ENCODE results near the gene RPL10A. TPM values are rescaled to one million over a fixed set of nuclear protein-coding genes. Genes with fewer than 3 reads are reported as not detected.
A peak's percentile ranks its signal among the peaks of the same experiment; 100 is the strongest.

Gene RPL10A
- polyA plus RNA-seq, 1 of the 3 experiments (the other 2 are of a cell fraction), result 3,548 TPM

DNA sequence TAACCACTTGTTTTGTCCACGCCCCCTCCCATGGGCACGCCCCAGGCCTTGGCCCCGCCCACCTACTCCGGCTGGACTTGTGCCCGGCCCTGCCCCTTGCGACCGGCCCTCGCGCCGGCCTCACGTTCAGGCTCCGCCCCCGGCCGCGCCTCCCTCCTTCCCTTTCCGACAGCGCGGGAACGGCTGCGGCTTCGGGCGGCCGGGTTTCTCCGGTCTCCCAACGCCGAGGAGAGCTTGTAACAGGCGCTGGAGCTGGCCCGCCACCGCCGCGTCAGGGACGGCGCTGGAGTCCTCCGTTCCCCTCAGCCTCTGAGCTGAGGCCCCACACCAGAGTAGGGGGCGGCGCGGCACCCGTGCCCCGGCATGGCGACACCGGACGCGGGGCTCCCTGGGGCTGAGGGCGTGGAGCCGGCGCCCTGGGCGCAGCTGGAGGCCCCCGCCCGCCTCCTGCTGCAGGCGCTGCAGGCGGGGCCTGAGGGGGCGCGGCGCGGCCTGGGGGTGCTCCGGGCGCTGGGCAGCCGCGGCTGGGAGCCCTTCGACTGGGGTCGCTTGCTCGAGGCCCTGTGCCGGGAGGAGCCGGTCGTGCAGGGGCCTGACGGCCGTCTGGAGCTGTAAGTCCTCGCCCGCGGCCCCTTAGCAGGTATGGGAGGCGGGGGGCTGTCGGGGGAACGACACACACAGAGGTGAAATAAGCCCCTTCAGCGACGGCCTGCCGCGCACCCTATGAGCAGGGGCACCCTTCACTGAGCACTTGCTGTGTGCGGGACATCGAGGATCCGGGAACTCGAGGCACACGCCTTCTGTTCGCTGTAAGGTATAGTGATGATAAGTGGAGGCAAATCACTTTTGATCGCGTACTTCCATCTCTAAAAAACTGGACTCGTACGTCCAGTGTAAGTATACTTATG lies 15.8 kb upstream of the RPL10A start, which contains the start of gene FANCE:
Gene FANCE, plus strand, starts transcription at position 156 of the 908 bp plus-strand sequence. Its CDS starts 208 bp downstream, at position 364.
- Histone ChIP-seq H2AFZ (ENCODE audit: low read depth) (peak within 1 kb of the TSS; percentile 61; the same call in 1 of the 2 replicates), H3K27me3 (ENCODE audit: insufficient read depth) (no peaks in the 10 kb centered on the region), H3K4me3 (ENCODE audit: low read depth in 2 of 2, low read length in 1 of 2) (peak within 1 kb of the TSS; percentile 64 to 70), H3K4me1 (ENCODE audit: control insufficient read depth in 1 of 2, insufficient read depth in 2 of 2, low read depth in 1 of 2, low read length in 1 of 2) (peaks cover 0 to 17% of the 10 kb centered on the region in 2 experiments; a peak in 2 of 4 replicates), H3K9ac (peak within 1 kb of the TSS; percentile 63; the same call in 1 of the 2 replicates), H3K36me3 (replicated peaks in 1 of 2; ENCODE audit: control insufficient read depth in 1 of 2, insufficient read depth in 2 of 2, low read length in 1 of 2) (peaks cover 0 to 3% of the 10 kb centered on the region in 2 experiments), H4K20me1 (ENCODE audit: insufficient read depth) (no peaks in the 10 kb centered on the region), H3K9me3 (no peaks in the 10 kb centered on the region), H3K27ac (ENCODE audit: low read depth in 2 of 2, low read length in 1 of 2) (no peak within 1 kb of the TSS; a peak in 1 of 4 replicates), H3K4me2 (peak within 1 kb of the TSS; percentile 90), H3K79me2 (ENCODE audit: insufficient read depth) (peaks cover 4% of the 10 kb centered on the region; the same call in 1 of the 2 replicates), H3F3A (replicated peaks; ENCODE audit: insufficient read depth) (no peaks in the 10 kb centered on the region), H3K9me2 (no peaks in the 10 kb centered on the region)
- CTCF ChIA-PET, result interaction anchor here (0.9 to 9.0 kb wide), 8 partner anchors 14 to 284 kb away, joined by 3 to 186 read pairs (median 4); partner anchors contain the start of genes ARMC12, PPARD and RPL10A
- WGBS (ENCODE audit: low lambda C conversion rate), result 4% methylated on average over 39 of the region's 87 CpGs
- peak; percentile 48; the same call in 1 of the 2 replicates for TF ChIP-seq NFIC (IDR thresholded peaks at IDR 0.05; ENCODE audit: borderline replicate concordance)
- TF ChIP-seq TAF1 (IDR thresholded peaks at IDR 0.05; ENCODE audit: borderline replicate concordance, low read depth, low read length), result peak; percentile 31; the same call in 1 of the 2 replicates
- no peak for TF ChIP-seq POLR2AphosphoS5 (IDR thresholded peaks at IDR 0.05; ENCODE audit: low read depth, low read length)
- TF ChIP-seq MXI1 (IDR thresholded peaks at IDR 0.05; ENCODE audit: low read depth, low read length), result peak; percentile 75
- TF ChIP-seq GATA2 (CRISPR knock-in tag; IDR thresholded peaks at IDR 0.05), result no peak
- TF ChIP-seq SIN3A (IDR thresholded peaks at IDR 0.05; ENCODE audit: borderline replicate concordance, low read depth, low read length), result peak; percentile 42; the same call in 1 of the 2 replicates
- peak; percentile 42; the same call in 1 of the 2 replicates for TF ChIP-seq MAX (IDR thresholded peaks at IDR 0.05; ENCODE audit: low read depth)
- TF ChIP-seq RCOR1 (IDR thresholded peaks at IDR 0.05; ENCODE audit: low read length), result no peak
- TF ChIP-seq FOSL2 (IDR thresholded peaks at IDR 0.05; ENCODE audit: borderline replicate concordance, low read depth), result no peak
- TF ChIP-seq ELF1 (IDR thresholded peaks at IDR 0.05), result no peak
- no peak for TF ChIP-seq RFX5 (IDR thresholded peaks at IDR 0.05; ENCODE audit: low read length)
- peak; percentile 26; the same call in 1 of the 2 replicates for TF ChIP-seq NRF1 (IDR thresholded peaks at IDR 0.05; ENCODE audit: low read depth, low read length)
- TF ChIP-seq FOXJ3 (CRISPR knock-in tag; IDR thresholded peaks at IDR 0.05), result no peak
- TF ChIP-seq REST (IDR thresholded peaks at IDR 0.05; ENCODE audit: low read depth, low read length), result no peak
- peak; percentile 98 for DNase-seq
- POLR2A ChIA-PET, result no interaction called here

Data from SK-N-SH (cell line).